Measurements from ENCODE around the gene STAC2. TPM values are rescaled to one million over a fixed set of nuclear protein-coding genes. Genes with fewer than 3 reads are reported as not detected.

STAC2 gene
- polyA plus RNA-seq, 1 of the 3 experiments (the other 2 are of a cell fraction) = 0.07 TPM

DNA sequence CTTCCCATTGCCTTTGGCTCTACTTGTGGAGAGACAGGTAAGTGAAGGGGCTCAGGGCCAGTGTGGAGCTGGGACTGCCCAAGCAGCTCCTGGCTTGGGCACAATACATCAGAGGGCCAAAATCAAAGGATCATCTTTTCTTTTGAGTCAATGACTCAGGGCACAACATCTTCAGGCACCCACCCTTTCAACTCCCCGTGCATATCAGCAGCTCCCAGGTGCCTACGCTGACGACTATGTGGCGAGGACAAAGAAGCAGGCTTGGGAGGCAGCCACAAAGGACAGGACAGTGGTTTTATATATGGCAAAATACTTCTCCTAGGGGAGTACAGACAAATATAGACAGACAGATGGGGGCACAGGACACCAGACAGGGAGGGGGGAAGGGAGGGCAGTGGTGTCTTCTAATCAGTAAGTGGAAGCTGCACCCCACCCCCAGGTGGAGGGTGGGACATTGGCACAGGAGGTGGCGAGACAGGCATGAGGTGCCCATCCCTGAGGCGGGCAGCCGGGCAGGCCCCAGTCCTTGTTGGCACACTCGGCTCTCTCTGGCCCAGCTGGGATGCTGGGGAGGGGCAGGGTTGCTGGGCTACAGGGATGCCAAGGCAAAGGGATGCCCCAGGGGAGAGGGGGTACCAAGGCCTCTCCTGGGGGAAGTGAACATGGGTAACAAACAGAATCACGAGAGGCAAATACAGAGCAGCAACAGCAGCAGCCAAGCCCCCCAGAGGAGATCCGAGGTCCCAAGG is 52.0 kb downstream of the STAC2 start:
- WGBS (ENCODE audit: low lambda C conversion rate) = 81% methylated on average over 7 of the region's 10 CpGs
- H3K36me3 ChIP-seq (replicated peaks in 1 of 2; ENCODE audit: control insufficient read depth in 1 of 2, insufficient read depth in 2 of 2, low read length in 1 of 2) = peaks cover 6 to 21% of the 10 kb centered on the region in 2 experiments
- no peak overlapping the region for H3K4me3 ChIP-seq (ENCODE audit: low read depth in 2 of 2, low read length in 1 of 2)
- H3K9me3 ChIP-seq = no peaks in the 10 kb centered on the region
- no peak overlapping the region for H3K9ac ChIP-seq
- H3K4me1 ChIP-seq (ENCODE audit: control insufficient read depth in 1 of 2, insufficient read depth in 2 of 2, low read depth in 1 of 2, low read length in 1 of 2) = no peaks in the 10 kb centered on the region; a peak in 1 of 4 replicates
- H3F3A ChIP-seq (replicated peaks; ENCODE audit: insufficient read depth) = no peaks in the 10 kb centered on the region
- DNase-seq = no peak
- POLR2A ChIA-PET = no interaction called here
- H4K20me1 ChIP-seq (ENCODE audit: insufficient read depth) = no peaks in the 10 kb centered on the region
- H3K27me3 ChIP-seq (ENCODE audit: insufficient read depth) = no peaks in the 10 kb centered on the region
- CTCF ChIA-PET = interaction anchor here (0.8 to 7.6 kb wide), 22 partner anchors 8 to 448 kb away, joined by 3 to 108 read pairs (median 6); partner anchors contain the start of genes ARL5C, CACNB1, PLXDC1 and RPL19
- H2AFZ ChIP-seq (ENCODE audit: low read depth) = no peak overlapping the region
- H3K27ac ChIP-seq (ENCODE audit: low read depth in 2 of 2, low read length in 1 of 2) = no peak overlapping the region
- H3K79me2 ChIP-seq (ENCODE audit: insufficient read depth) = no peaks in the 10 kb centered on the region
- H3K9me2 ChIP-seq = no peaks in the 10 kb centered on the region
- H3K4me2 ChIP-seq = no peak overlapping the region
- no peak for TF ChIP-seq NFIC (IDR thresholded peaks at IDR 0.05; ENCODE audit: borderline replicate concordance)
- no peak for TF ChIP-seq SMC3 (IDR thresholded peaks at IDR 0.05; ENCODE audit: low read depth, low read length)
- no peak for TF ChIP-seq FOXJ3 (CRISPR knock-in tag; IDR thresholded peaks at IDR 0.05)
- no peak for TF ChIP-seq MEF2A (IDR thresholded peaks at IDR 0.05; ENCODE audit: borderline replicate concordance, low read depth)
- TF ChIP-seq PBX3 (IDR thresholded peaks at IDR 0.05) = no peak
- no peak for TF ChIP-seq USF1 (IDR thresholded peaks at IDR 0.05; ENCODE audit: borderline replicate concordance, low read depth)
- no peak for TF ChIP-seq RFX5 (IDR thresholded peaks at IDR 0.05; ENCODE audit: low read length)
- no peak for TF ChIP-seq USF2 (IDR thresholded peaks at IDR 0.05; ENCODE audit: borderline replicate concordance, low read depth, low read length)
- no peak for TF ChIP-seq GABPA (IDR thresholded peaks at IDR 0.05; ENCODE audit: low read depth)
- TF ChIP-seq YY1 (IDR thresholded peaks at IDR 0.05; ENCODE audit: low read depth) = no peak

DNA sequence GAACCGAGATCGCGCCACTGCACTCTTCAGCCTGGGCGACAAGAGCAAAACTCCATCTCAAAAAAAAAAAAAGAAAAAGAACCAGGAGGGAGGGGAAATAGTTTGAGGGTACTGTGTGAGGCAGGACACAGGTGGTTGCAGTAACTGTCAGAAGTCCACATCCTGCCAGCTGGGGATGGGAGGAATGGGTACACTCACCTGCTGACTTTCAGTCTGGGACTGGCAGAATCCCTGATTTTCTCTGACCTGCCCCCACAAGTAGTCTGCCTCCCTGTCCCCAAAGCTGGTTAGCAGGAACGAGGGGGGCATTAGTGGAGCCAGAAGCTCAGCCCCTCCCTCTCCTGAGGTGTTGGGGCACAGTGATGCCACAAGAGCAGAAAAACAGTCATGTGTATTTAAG is 52.7 kb downstream of the STAC2 start:
- CTCF ChIA-PET = interaction anchor here (0.8 to 7.6 kb wide), 7 partner anchors 7 to 189 kb away, joined by 3 to 108 read pairs (median 71); partner anchors contain the start of genes ARL5C, CACNB1, PLXDC1 and RPL19
- no peaks in the 10 kb centered on the region for H3K79me2 ChIP-seq (ENCODE audit: insufficient read depth)
- 86% methylated on average over 5 of the region's 5 CpGs for WGBS (ENCODE audit: low lambda C conversion rate)
- H3K9ac ChIP-seq = no peak overlapping the region
- H3K9me3 ChIP-seq = no peaks in the 10 kb centered on the region
- no peak overlapping the region for H2AFZ ChIP-seq (ENCODE audit: low read depth)
- no peak for DNase-seq
- H3K27ac ChIP-seq (ENCODE audit: low read depth in 2 of 2, low read length in 1 of 2) = no peak overlapping the region
- H4K20me1 ChIP-seq (ENCODE audit: insufficient read depth) = no peaks in the 10 kb centered on the region
- peaks cover 4 to 21% of the 10 kb centered on the region in 2 experiments for H3K36me3 ChIP-seq (replicated peaks in 1 of 2; ENCODE audit: control insufficient read depth in 1 of 2, insufficient read depth in 2 of 2, low read length in 1 of 2)
- POLR2A ChIA-PET = no interaction called here
- no peaks in the 10 kb centered on the region for H3K27me3 ChIP-seq (ENCODE audit: insufficient read depth)
- H3K9me2 ChIP-seq = no peaks in the 10 kb centered on the region
- H3F3A ChIP-seq (replicated peaks; ENCODE audit: insufficient read depth) = no peaks in the 10 kb centered on the region
- H3K4me2 ChIP-seq = no peak overlapping the region
- H3K4me1 ChIP-seq (ENCODE audit: control insufficient read depth in 1 of 2, insufficient read depth in 2 of 2, low read depth in 1 of 2, low read length in 1 of 2) = no peaks in the 10 kb centered on the region; a peak in 1 of 4 replicates
- TF ChIP-seq ELF1 (IDR thresholded peaks at IDR 0.05) (no peak), FOXM1 (IDR thresholded peaks at IDR 0.05; ENCODE audit: low read depth) (no peak), NRF1 (IDR thresholded peaks at IDR 0.05; ENCODE audit: low read depth, low read length) (no peak), GATA2 (CRISPR knock-in tag; IDR thresholded peaks at IDR 0.05) (no peak), FOXJ3 (CRISPR knock-in tag; IDR thresholded peaks at IDR 0.05) (no peak), FOSL2 (IDR thresholded peaks at IDR 0.05; ENCODE audit: borderline replicate concordance, low read depth) (no peak), TCF12 (IDR thresholded peaks at IDR 0.05) (no peak), ZBTB33 (IDR thresholded peaks at IDR 0.05; ENCODE audit: borderline replicate concordance, low read depth) (no peak), RAD21 (IDR thresholded peaks at IDR 0.05; ENCODE audit: low read length) (no peak), CTCF (IDR thresholded peaks at IDR 0.05) (no peak), POLR2AphosphoS5 (IDR thresholded peaks at IDR 0.05; ENCODE audit: low read depth, low read length) (no peak), USF1 (IDR thresholded peaks at IDR 0.05; ENCODE audit: borderline replicate concordance, low read depth) (no peak)
- no peak overlapping the region for H3K4me3 ChIP-seq (ENCODE audit: low read depth in 2 of 2, low read length in 1 of 2)

All from SK-N-SH (cell line).